Liver (tissue), 9 donors: ENCODE results near the gene ARMCX1. TPM values are rescaled to one million over a fixed set of nuclear protein-coding genes. Genes with fewer than 3 reads are reported as not detected.
"Not testable (repeated sequence)": the region's sequence is repeated elsewhere in the genome, so short reads cannot be mapped to it uniquely, and the experiment has no call there.

ENCODE experiments used
- DNase-seq: peaks from one replicate; pipeline ENCODE4 v3.0.0-alpha.2; 2017; ENCODE audit warnings: low spot score
- H3K27ac ChIP-seq, 2 donors: one replicate each; pipeline ENCODE4 v1.7.0; 2013; ENCODE audit warnings: inconsistent platforms in 2 of 2, low read length in 2 of 2, control low read depth in 1 of 2, low read depth in 1 of 2, mild to moderate bottlenecking in 1 of 2
- H3K27me3 ChIP-seq, 4 donors: one replicate each; pipeline versions ENCODE4 v1.6.1 to v1.7.0; 2013; ENCODE audit warnings: low read length in 3 of 4, inconsistent platforms in 1 of 4, mild to moderate bottlenecking in 1 of 4, moderate library complexity in 1 of 4; ENCODE audit not compliant: control insufficient read depth in 4 of 4, insufficient read depth in 4 of 4
- H3K36me3 ChIP-seq, 4 donors: one replicate each; pipeline versions ENCODE4 v1.6.1 to v1.7.0; 2013; ENCODE audit warnings: low read length in 3 of 4, mild to moderate bottlenecking in 3 of 4, low read depth in 1 of 4, moderate library complexity in 1 of 4; ENCODE audit not compliant: control insufficient read depth in 4 of 4, insufficient read depth in 3 of 4
- H3K4me1 ChIP-seq, 4 donors: one replicate each; pipeline versions ENCODE4 v1.6.1 to v1.7.0; 2013; ENCODE audit warnings: low read length in 3 of 4, mild to moderate bottlenecking in 3 of 4, moderate library complexity in 1 of 4; ENCODE audit not compliant: control insufficient read depth in 4 of 4, insufficient read depth in 4 of 4
- H3K4me3 ChIP-seq, 3 donors: one replicate each; pipeline versions ENCODE4 v1.6.1 to v1.7.0; 2013; ENCODE audit warnings: low read length in 3 of 3, control low read depth in 1 of 3, low read depth in 1 of 3, mild to moderate bottlenecking in 1 of 3
- H3K9ac ChIP-seq, 2 donors: one replicate each; pipeline ENCODE4 v1.7.0; 2013; ENCODE audit warnings: low read length in 2 of 2, mild to moderate bottlenecking in 2 of 2, moderate library complexity in 2 of 2, control low read depth in 1 of 2, low read depth in 1 of 2
- H3K9me3 ChIP-seq, 4 donors: one replicate each; pipeline versions ENCODE4 v1.6.1 to v1.7.0; 2013; ENCODE audit warnings: low read length in 3 of 4; ENCODE audit not compliant: control insufficient read depth in 4 of 4
- CTCF ChIP-seq: fragments of 150-350 bp; IDR thresholded peaks from 2 replicates; pipeline ENCODE4 v1.5.1; 2017; ENCODE audit warnings: improper control_type of control experiment, low read depth, low read length; ENCODE audit not compliant: missing input control
- EGR1 ChIP-seq, 2 donors: IDR thresholded peaks; 2 replicates each; pipeline ENCODE4 v1.6.1; 2016 to 2018; ENCODE audit warnings: antibody characterized with exemption in 2 of 2, low read depth in 2 of 2
- FOXA1 ChIP-seq: IDR thresholded peaks from 2 replicates; pipeline ENCODE4 v1.6.1; 2016; ENCODE audit warnings: antibody characterized with exemption
- FOXA2 ChIP-seq: IDR thresholded peaks from 2 replicates; pipeline ENCODE4 v1.6.1; 2016; ENCODE audit warnings: antibody characterized with exemption
- GABPA ChIP-seq, 2 donors: IDR thresholded peaks in 1 of 2; conservative IDR thresholded peaks in 1 of 2; 2 replicates each; pipeline ENCODE4 v1.6.1; 2016; ENCODE audit warnings: antibody characterized with exemption in 2 of 2, mild to moderate bottlenecking in 1 of 2, moderate library complexity in 1 of 2
- JUND ChIP-seq, 2 donors: IDR thresholded peaks; 2 replicates each; pipeline ENCODE4 v1.6.1; 2016; ENCODE audit warnings: antibody characterized with exemption in 2 of 2
- MAX ChIP-seq: IDR thresholded peaks from 2 replicates; pipeline ENCODE4 v1.6.1; 2016; ENCODE audit warnings: antibody characterized with exemption
- NR2F2 ChIP-seq: IDR thresholded peaks from 2 replicates; pipeline ENCODE4 v1.6.1; 2016; ENCODE audit warnings: antibody characterized with exemption
- RAD21 ChIP-seq, 2 donors: IDR thresholded peaks; 2 replicates each; pipeline ENCODE4 v1.6.1; 2016; ENCODE audit warnings: antibody characterized with exemption in 2 of 2, mild to moderate bottlenecking in 2 of 2
- RXRA ChIP-seq, 2 donors: IDR thresholded peaks; 2 replicates each; pipeline ENCODE4 v1.6.1; 2017 to 2018; ENCODE audit warnings: antibody characterized with exemption in 2 of 2, mild to moderate bottlenecking in 1 of 2
- SP1 ChIP-seq: IDR thresholded peaks from 2 replicates; pipeline ENCODE4 v1.6.1; 2018; ENCODE audit warnings: antibody characterized with exemption, mild to moderate bottlenecking
- WGBS: extraction: QIAGEN DNeasy Blood & Tissue Kit; methylation state at CpG from one replicate; pipeline ENCODE4 v1.1.7; 2013; 5-methylcytosine and 5-hydroxymethylcytosine counted together
- polyA plus RNA-seq, 2 donors: library from polyadenylated mRNA; stranded (reverse) in 1 of 2; unstranded in 1 of 2; fragments of 200-250 nt in 1 of 2; fragments of >200 nt in 1 of 2; fragmentation: Nextera tagmentation in 1 of 2; extraction: Ambion mirVana in 1 of 2; gene quantifications; one replicate each; pipeline versions ENCODE4 v1.2.1 to v1.2.3, GENCODE V29; 2013 to 2015
- total RNA-seq, 2 donors: library from RNA; depleted of rRNA; stranded (reverse); fragments of >200 nt; gene quantifications; one replicate each; pipeline ENCODE4 v1.2.3, GENCODE V29; 2014
- TF ChIP-seq, protein P1 (sequence below): IDR thresholded peaks from 2 replicates; pipeline ENCODE4 v1.6.1; 2016; ENCODE audit warnings: antibody characterized with exemption
- TF ChIP-seq, protein P2 (sequence below): IDR thresholded peaks from 2 replicates; pipeline ENCODE4 v1.6.1; 2016; ENCODE audit warnings: antibody characterized with exemption
- donor health status: healthy.
- donor health status: healthy.
- donor health status: healthy.
- donor health status: healthy.
- donor health status: healthy.

The ARMCX1 gene
- total RNA-seq, result 1 to 10 TPM; 2.3 to 9.0 TPM
- polyA plus RNA-seq, result 1 to 10 TPM; 1.1 to 1.8 TPM

GRCh38 chrX:101550362-101550750 is at the start of gene ARMCX1:
TSS of gene ARMCX1 (plus strand) at chrX:101550547. CDS start at chrX:101552931, 2,384 bp downstream.
- TF ChIP-seq, protein P1, sequence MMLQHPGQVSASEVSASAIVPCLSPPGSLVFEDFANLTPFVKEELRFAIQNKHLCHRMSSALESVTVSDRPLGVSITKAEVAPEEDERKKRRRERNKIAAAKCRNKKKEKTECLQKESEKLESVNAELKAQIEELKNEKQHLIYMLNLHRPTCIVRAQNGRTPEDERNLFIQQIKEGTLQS, result no peak
- TF ChIP-seq JUND (IDR thresholded peaks at IDR 0.05) (no peak), GABPA (IDR thresholded peaks at IDR 0.05 in 1 of 2, conservative IDR thresholded peaks at IDR 0.05 in 1 of 2) (no peak), NR2F2 (no peak), RAD21 (IDR thresholded peaks at IDR 0.05) (no peak), MAX (no peak), EGR1 (IDR thresholded peaks at IDR 0.05; ENCODE audit: low read depth in 2 of 2) (no peak), FOXA1 (no peak), CTCF (no peak)
- peak within 1 kb of the TSS; percentile 40 to 57 for H3K27ac ChIP-seq
- WGBS, result 3% methylated on average over 20 of the region's 20 CpGs
- H3K4me3 ChIP-seq, result peak within 1 kb of the TSS; percentile 16 to 43 (median 42)
- H3K9me3 ChIP-seq, result peaks cover 0 to 2% (median 0%) of the 10 kb centered on the region in 4 donors
- peak; percentile 41 for DNase-seq
- H3K4me1 ChIP-seq, result no peaks in the 10 kb centered on the region
- no peaks in the 10 kb centered on the region for H3K36me3 ChIP-seq
- H3K9ac ChIP-seq, result peak within 1 kb of the TSS; percentile 13 to 25
- no peaks in the 10 kb centered on the region for H3K27me3 ChIP-seq

DNA sequence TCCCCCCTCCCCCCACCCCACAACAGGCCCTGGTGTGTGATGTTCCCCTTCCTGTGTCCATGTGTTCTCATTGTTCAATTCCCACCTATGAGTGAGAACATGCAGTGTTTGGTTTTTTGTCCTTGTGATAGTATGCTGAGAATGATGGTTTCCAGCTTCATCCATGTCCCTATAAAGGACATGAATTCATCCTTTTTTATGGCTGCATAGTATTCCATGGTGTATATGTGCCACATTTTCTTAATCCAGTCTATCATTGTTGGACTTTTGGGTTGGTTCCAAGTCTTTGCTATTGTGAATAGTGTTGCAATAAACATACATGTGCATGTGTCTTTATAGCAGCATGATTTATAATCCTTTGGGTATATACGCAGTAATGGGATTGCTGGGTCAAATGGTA is 47.4 kb upstream of the ARMCX1 start:
- H3K36me3 ChIP-seq, DNase-seq, H3K9me3 ChIP-seq, H3K27ac ChIP-seq, H3K27me3 ChIP-seq, H3K4me1 ChIP-seq, H3K4me3 ChIP-seq, H3K9ac ChIP-seq: not testable (repeated sequence)
- no CpG with 5 or more reads among the region's 1 CpG for WGBS

DNA sequence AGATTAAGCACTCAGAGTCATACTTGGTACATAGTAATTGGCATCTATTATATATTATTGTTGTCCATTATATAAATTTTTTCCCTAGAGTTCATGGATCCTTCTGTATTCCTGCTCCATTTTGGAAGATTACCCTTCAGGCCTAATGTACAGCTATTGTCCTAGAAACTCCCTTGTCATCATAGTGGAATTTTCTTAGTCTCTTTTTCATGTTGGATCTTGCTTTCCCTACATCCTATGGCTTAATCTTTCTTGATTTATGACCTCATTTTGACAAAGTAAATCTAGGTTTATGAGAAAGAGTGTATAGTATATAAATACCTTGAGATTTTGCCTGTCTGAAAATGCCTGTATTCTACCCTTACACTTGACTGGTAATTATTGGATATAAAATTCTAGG is 43.0 kb upstream of the ARMCX1 start:
- H3K9me3 ChIP-seq, result peaks cover 0 to 1% (median 0%) of the 10 kb centered on the region in 4 donors
- no peaks in the 10 kb centered on the region for H3K27me3 ChIP-seq
- H3K4me1 ChIP-seq, result no peaks in the 10 kb centered on the region
- H3K9ac ChIP-seq, result no peak overlapping the region
- H3K27ac ChIP-seq, result no peak overlapping the region
- H3K36me3 ChIP-seq, result peaks cover 0 to 4% (median under 1%) of the 10 kb centered on the region in 4 donors
- no peak for DNase-seq
- no peak for TF ChIP-seq FOXA2
- TF ChIP-seq MAX, result no peak
- no peak for TF ChIP-seq RXRA (IDR thresholded peaks at IDR 0.05)
- no peak for TF ChIP-seq FOXA1
- TF ChIP-seq, protein P2, sequence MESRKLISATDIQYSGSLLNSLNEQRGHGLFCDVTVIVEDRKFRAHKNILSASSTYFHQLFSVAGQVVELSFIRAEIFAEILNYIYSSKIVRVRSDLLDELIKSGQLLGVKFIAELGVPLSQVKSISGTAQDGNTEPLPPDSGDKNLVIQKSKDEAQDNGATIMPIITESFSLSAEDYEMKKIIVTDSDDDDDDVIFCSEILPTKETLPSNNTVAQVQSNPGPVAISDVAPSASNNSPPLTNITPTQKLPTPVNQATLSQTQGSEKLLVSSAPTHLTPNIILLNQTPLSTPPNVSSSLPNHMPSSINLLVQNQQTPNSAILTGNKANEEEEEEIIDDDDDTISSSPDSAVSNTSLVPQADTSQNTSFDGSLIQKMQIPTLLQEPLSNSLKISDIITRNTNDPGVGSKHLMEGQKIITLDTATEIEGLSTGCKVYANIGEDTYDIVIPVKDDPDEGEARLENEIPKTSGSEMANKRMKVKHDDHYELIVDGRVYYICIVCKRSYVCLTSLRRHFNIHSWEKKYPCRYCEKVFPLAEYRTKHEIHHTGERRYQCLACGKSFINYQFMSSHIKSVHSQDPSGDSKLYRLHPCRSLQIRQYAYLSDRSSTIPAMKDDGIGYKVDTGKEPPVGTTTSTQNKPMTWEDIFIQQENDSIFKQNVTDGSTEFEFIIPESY, result no peak
- TF ChIP-seq SP1, result no peak
- TF ChIP-seq, protein P1, result no peak
- TF ChIP-seq JUND (IDR thresholded peaks at IDR 0.05), result no peak
- no peak overlapping the region for H3K4me3 ChIP-seq
